Suprapubic skin (tissue), 4 donors: ENCODE results near the gene TEX48. TPM values are rescaled to one million over a fixed set of nuclear protein-coding genes. Genes with fewer than 3 reads are reported as not detected.

ENCODE experiments used
- DNase-seq, 2 donors: peaks; one replicate each; pipeline ENCODE4 v3.0.0-alpha.2; 2019; ENCODE audit warnings: low spot score in 2 of 2
- H3K27ac ChIP-seq: fragments of 200-600 bp; sonication (generic); one replicate; pipeline ENCODE4 v1.5.1; 2019
- H3K27me3 ChIP-seq: fragments of 200-600 bp; sonication (generic); one replicate; pipeline ENCODE4 v1.5.1; 2019
- H3K36me3 ChIP-seq: fragments of 200-600 bp; sonication (generic); one replicate; pipeline ENCODE4 v1.5.1; 2019
- H3K4me1 ChIP-seq: fragments of 200-600 bp; sonication (generic); one replicate; pipeline ENCODE4 v1.5.1; 2019
- H3K4me3 ChIP-seq: fragments of 200-600 bp; sonication (generic); one replicate; pipeline ENCODE4 v1.5.1; 2019; ENCODE audit warnings: mild to moderate bottlenecking
- H3K9me3 ChIP-seq: fragments of 200-600 bp; sonication (generic); one replicate; pipeline ENCODE4 v1.5.1; 2019
- EP300 ChIP-seq: sonication (generic); formaldehyde crosslinking; IDR thresholded peaks from one replicate; pipeline ENCODE4 v1.6.1; 2017; ENCODE audit warnings: antibody characterized with exemption
- POLR2A ChIP-seq, 2 donors: fragments of 450-650 bp; IDR thresholded peaks; one replicate each; pipeline ENCODE4 v1.6.1; 2017; ENCODE audit warnings: antibody characterized with exemption in 2 of 2, mild to moderate bottlenecking in 2 of 2, moderate library complexity in 2 of 2
- POLR2AphosphoS5 ChIP-seq, 3 donors: sonication (generic); formaldehyde crosslinking; IDR thresholded peaks; one replicate each; pipeline ENCODE4 v1.6.1; 2017; ENCODE audit warnings: antibody characterized with exemption in 3 of 3
- WGBS: methylation state at CpG from one replicate; pipeline ENCODE4 v1.1.5; 2018; 5-methylcytosine and 5-hydroxymethylcytosine counted together
- total RNA-seq, 4 donors: library from RNA; depleted of rRNA; stranded (reverse); fragments of >200 nt; gene quantifications; one replicate each; pipeline ENCODE4 v1.1.0, GENCODE V29; 2016
- TF ChIP-seq, protein P1 (sequence below), 2 donors: fragments of 200-600 bp in 1 of 2; fragments of 450-650 bp in 1 of 2; sonication (generic) in 1 of 2; IDR thresholded peaks; one replicate each; pipeline ENCODE4 v1.5.1; 2016 to 2019; ENCODE audit warnings: antibody characterized with exemption in 2 of 2, mild to moderate bottlenecking in 1 of 2, moderate library complexity in 1 of 2

TEX48 gene, protein sequence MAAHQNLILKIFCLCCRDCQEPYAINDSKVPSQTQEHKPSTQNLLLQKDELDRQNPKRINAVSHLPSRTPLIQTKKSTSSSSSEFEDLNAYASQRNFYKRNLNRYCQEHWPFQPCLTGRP
- total RNA-seq, result not detected

DNA sequence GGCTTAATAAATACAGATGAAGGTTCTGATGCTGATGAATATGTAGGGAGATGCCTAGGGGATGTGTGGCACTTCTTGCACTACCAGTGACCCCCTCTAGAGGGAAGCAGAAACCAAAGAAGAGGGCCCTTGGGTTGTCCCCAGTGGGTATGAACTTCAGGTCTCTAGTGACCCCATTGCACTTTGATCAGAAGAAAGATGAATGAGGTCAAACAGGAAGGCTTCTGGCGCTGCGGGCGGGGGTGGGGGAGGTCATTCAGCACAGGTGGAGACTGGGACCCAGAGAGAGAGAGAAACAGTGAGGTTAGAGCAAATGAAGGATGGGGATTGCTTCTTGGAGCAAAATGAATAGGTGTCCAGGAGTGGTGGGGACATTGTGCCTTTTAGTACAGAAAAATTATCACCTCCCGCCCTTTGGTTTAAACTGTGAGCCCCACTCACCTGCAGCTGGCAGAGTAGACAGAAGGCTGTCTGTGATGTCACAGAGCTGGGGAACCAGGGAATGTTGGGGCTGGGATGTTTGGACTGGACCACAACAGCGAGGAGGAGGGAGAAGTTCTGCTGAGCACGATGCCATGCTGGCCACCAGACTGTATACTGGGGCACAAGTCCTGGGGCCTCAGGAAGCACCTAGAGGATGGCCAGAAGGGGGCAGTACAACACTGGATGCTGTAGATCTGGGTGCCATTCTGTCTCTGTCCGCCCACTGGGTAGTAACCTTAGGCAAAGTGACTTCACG lies at the start of gene TEX48:
TSS of gene TEX48 (minus strand) at position 599 of the 739 bp plus-strand sequence. CDS start 10,469 bp downstream, outside the sequence.
- Histone ChIP-seq H3K9me3 (no peaks in the 10 kb centered on the region), H3K27ac (no peak within 1 kb of the TSS), H3K4me3 (no peak within 1 kb of the TSS), H3K27me3 (peaks cover 6% of the 10 kb centered on the region), H3K36me3 (no peaks in the 10 kb centered on the region), H3K4me1 (no peaks in the 10 kb centered on the region)
- TF ChIP-seq, protein P1, sequence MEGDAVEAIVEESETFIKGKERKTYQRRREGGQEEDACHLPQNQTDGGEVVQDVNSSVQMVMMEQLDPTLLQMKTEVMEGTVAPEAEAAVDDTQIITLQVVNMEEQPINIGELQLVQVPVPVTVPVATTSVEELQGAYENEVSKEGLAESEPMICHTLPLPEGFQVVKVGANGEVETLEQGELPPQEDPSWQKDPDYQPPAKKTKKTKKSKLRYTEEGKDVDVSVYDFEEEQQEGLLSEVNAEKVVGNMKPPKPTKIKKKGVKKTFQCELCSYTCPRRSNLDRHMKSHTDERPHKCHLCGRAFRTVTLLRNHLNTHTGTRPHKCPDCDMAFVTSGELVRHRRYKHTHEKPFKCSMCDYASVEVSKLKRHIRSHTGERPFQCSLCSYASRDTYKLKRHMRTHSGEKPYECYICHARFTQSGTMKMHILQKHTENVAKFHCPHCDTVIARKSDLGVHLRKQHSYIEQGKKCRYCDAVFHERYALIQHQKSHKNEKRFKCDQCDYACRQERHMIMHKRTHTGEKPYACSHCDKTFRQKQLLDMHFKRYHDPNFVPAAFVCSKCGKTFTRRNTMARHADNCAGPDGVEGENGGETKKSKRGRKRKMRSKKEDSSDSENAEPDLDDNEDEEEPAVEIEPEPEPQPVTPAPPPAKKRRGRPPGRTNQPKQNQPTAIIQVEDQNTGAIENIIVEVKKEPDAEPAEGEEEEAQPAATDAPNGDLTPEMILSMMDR (IDR thresholded peaks at IDR 0.05), result peak; percentile 21 to 69
- no peak for TF ChIP-seq POLR2AphosphoS5 (IDR thresholded peaks at IDR 0.05)
- WGBS, result 48% methylated on average over 8 of the region's 8 CpGs
- DNase-seq, result no peak

DNA sequence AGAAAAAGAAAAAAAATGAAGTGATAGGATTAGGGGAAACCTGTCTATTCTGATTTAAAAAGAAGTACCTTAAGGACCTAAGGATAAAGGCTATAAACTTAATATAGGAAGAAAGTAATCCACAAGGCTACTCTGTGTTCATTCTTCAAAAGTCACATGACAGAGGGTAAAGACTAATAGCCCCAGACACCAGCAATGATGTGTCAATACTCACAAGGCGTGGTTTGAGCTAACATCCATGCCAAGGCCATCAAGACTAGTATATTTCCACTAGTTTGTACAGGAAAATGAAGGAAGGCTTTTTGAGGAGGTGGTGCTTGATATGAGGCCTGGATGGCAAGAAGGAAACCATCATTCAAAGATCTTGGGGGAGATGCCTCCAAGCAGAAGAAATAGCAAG lies 49.7 kb upstream of the TEX48 start:
- H3K4me1 ChIP-seq, result peaks cover 2% of the 10 kb centered on the region
- H3K4me3 ChIP-seq, result no peak overlapping the region
- H3K36me3 ChIP-seq, result no peaks in the 10 kb centered on the region
- no peaks in the 10 kb centered on the region for H3K9me3 ChIP-seq
- no peak for TF ChIP-seq POLR2AphosphoS5 (IDR thresholded peaks at IDR 0.05)
- TF ChIP-seq POLR2A (IDR thresholded peaks at IDR 0.05), result no peak
- TF ChIP-seq, protein P1 (IDR thresholded peaks at IDR 0.05), result no peak
- no peak for TF ChIP-seq EP300
- 80% methylated on average over 1 of the region's 1 CpG for WGBS
- H3K27me3 ChIP-seq, result peaks cover 3% of the 10 kb centered on the region
- no peak for DNase-seq
- no peak overlapping the region for H3K27ac ChIP-seq

DNA sequence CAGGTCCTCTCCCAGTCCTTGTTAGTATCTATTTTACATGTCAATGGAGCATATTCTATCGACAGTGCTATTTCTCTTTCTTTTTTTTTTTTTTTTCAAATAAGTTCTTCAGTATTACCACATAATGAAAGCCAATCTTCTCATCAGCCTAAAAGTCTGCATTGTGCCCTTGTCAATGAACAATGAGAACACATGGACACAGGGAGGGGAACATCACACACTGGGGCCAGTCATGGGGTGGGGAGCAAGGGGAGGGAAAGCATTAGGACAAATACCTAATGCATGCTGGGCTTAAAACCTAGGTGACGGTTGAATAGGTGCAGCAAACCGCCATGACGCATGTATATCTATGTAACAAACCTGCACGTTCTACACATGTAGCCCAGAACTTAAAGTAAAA lies 47.7 kb upstream of the TEX48 start:
- H3K36me3 ChIP-seq, result no peaks in the 10 kb centered on the region
- 93% methylated on average over 5 of the region's 5 CpGs for WGBS
- TF ChIP-seq POLR2A (IDR thresholded peaks at IDR 0.05) (no peak), EP300 (no peak), POLR2AphosphoS5 (IDR thresholded peaks at IDR 0.05) (no peak)
- TF ChIP-seq, protein P1 (IDR thresholded peaks at IDR 0.05), result no peak
- no peak for DNase-seq
- H3K4me1 ChIP-seq, result no peaks in the 10 kb centered on the region
- H3K27me3 ChIP-seq, result no peaks in the 10 kb centered on the region
- H3K27ac ChIP-seq, result no peak overlapping the region
- no peaks in the 10 kb centered on the region for H3K9me3 ChIP-seq
- no peak overlapping the region for H3K4me3 ChIP-seq

DNA sequence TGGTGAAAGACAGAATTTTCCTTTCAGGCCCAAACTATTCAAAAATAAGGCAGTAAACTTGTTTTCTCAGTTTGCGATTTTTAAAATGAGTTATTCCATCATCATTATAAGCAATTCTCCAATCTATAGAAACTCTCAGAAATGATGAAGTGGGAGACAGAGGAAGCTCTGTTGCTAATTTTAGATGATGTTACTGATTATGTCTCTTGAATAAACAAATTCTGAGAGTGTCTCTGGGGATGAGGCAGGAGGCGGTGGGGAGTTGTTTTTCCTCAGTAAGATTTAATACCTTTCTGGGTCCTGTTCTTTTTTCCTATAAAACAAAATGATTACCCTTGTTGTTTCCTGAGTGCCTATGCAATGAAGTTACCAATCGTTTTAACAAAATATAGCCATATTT lies 43.9 kb upstream of the TEX48 start:
- Histone ChIP-seq H3K36me3 (no peaks in the 10 kb centered on the region), H3K4me1 (peaks cover 10% of the 10 kb centered on the region), H3K27me3 (no peaks in the 10 kb centered on the region), H3K27ac (no peak overlapping the region), H3K4me3 (no peak overlapping the region), H3K9me3 (no peaks in the 10 kb centered on the region)
- no peak for DNase-seq
- no peak for TF ChIP-seq POLR2AphosphoS5 (IDR thresholded peaks at IDR 0.05)
- TF ChIP-seq EP300, result no peak
- TF ChIP-seq POLR2A (IDR thresholded peaks at IDR 0.05), result no peak
- TF ChIP-seq, protein P1 (IDR thresholded peaks at IDR 0.05), result no peak
- 86% methylated on average over 3 of the region's 3 CpGs for WGBS

DNA sequence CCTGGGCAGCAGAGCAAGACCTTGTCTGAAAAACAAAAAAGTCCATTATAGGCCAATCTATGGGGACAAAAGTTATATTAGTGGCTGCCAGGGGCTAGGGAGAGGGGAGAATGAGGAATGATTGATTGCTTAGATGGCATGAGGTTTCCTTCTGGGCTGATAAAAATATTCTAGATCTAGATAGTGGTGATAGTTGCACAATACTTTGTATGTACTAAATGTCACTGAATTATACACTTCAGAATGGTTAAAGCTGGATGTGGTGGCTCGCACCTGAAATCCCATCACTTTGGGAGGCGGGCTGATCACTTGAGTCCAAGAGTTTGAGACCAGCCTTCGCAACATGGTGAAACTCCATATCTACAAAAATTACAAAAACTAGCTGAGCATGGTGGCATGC lies 42.8 kb upstream of the TEX48 start:
- 94% methylated on average over 3 of the region's 3 CpGs for WGBS
- TF ChIP-seq POLR2AphosphoS5 (IDR thresholded peaks at IDR 0.05) (no peak), POLR2A (IDR thresholded peaks at IDR 0.05) (no peak), EP300 (no peak)
- TF ChIP-seq, protein P1 (IDR thresholded peaks at IDR 0.05), result no peak
- no peaks in the 10 kb centered on the region for H3K27me3 ChIP-seq
- DNase-seq, result no peak
- no peaks in the 10 kb centered on the region for H3K36me3 ChIP-seq
- H3K27ac ChIP-seq, result no peak overlapping the region
- no peaks in the 10 kb centered on the region for H3K9me3 ChIP-seq
- no peak overlapping the region for H3K4me3 ChIP-seq
- H3K4me1 ChIP-seq, result peaks cover 14% of the 10 kb centered on the region
